GM23248 (cell line): ENCODE data around the gene GUCA2B.

Experiments
- EZH2 ChIP-seq: fragments of 200-600 bp; sonication (generic); IDR thresholded peaks from 2 replicates; pipeline ENCODE4 v1.6.1; 2018; ENCODE audit warnings: antibody characterized with exemption, mild to moderate bottlenecking; ENCODE audit not compliant: insufficient read depth, poor library complexity, severe bottlenecking
- EZH2phosphoT487 ChIP-seq: fragments of 200-600 bp; sonication (generic); IDR thresholded peaks from 2 replicates; pipeline ENCODE4 v1.6.1; 2018; ENCODE audit warnings: antibody characterized with exemption, moderate library complexity, mild to moderate bottlenecking, low read depth; ENCODE audit not compliant: insufficient read depth

DNA sequence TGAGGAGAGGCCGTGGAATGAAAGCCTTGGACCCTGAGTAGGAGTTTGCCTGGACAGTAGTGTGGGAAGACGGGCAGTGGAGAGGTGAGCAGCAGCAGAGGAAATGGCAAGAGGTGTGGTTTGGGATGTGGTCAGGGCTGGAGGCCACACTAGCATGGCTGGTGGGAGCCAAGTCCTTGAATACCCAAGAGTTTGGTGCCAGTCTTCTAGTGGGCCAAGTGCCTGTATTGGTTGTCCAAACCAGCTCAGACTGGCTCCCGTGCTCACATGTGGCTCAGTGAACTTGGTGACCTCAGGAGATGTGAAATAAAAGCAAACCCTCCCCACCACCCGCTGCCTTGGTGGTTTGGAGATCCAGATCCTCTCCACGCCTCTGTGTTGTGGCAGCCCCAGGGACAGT lies 9.0 kb downstream of the GUCA2B start:
- TF ChIP-seq EZH2 (no peak), EZH2phosphoT487 (no peak)
